RCC 7860 (cell line): ENCODE results near the gene MPO.

ENCODE experiments used
- DNase-seq: peaks from one replicate; pipeline ENCODE4 v3.0.0-alpha.2; 2015; ENCODE audit warnings: low spot score
- FAIRE-seq: peaks from 2 replicates; lab custom pipeline; 2012; peaks lifted over from hg19 to GRCh38; lab: Jason Lieb, UNC

Gene MPO

DNA sequence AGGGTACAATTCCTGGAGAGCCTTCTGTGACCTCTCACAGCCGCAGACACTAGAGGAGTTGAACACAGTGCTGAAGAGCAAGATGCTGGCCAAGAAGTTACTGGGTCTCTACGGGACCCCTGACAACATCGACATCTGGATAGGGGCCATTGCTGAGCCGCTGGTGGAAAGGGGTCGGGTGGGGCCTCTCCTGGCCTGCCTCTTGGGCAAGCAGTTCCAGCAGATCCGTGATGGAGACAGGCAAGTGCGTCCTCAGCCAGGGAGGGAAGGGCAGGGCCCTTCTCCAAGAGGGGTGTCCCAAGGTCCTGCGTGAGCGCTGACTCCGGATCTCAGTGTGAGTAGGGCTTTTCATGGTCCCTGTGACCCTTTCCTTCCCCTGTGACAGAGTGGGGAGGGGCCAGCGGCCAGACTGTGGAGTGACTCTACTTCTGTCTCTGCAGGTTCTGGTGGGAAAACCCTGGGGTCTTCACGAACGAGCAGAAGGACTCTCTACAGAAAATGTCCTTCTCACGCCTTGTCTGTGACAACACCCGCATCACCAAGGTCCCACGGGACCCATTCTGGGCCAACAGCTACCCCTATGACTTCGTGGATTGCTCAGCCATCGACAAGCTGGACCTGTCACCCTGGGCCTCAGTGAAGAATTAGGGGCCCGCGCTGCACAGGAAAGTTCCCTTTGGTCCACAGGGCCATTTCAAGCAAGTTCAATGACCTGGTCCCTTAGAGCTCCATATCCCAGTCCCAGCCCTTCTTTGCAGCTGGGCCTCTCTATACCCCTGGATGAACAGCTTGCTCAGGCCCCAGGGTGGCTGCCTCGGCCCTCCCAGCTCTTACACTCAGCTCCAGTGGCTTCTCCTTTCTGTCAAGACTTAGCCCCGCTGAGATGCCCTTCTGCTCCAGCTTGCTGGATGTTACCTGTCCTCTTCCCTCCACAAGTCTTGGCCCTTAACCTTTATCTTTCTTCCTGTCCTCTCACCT, 13.1 kb downstream of the MPO start:
- no peak for FAIRE-seq
- no peak for DNase-seq

GRCh38 chr17:58265902-58266875, 14.5 kb downstream of the MPO start:
- DNase-seq (no peak), FAIRE-seq (no peak)

- DNase-seq (no peak), FAIRE-seq (no peak)
Measured at GRCh38 chr17:58265271-58265670, 15.5 kb downstream of the MPO start.

DNA sequence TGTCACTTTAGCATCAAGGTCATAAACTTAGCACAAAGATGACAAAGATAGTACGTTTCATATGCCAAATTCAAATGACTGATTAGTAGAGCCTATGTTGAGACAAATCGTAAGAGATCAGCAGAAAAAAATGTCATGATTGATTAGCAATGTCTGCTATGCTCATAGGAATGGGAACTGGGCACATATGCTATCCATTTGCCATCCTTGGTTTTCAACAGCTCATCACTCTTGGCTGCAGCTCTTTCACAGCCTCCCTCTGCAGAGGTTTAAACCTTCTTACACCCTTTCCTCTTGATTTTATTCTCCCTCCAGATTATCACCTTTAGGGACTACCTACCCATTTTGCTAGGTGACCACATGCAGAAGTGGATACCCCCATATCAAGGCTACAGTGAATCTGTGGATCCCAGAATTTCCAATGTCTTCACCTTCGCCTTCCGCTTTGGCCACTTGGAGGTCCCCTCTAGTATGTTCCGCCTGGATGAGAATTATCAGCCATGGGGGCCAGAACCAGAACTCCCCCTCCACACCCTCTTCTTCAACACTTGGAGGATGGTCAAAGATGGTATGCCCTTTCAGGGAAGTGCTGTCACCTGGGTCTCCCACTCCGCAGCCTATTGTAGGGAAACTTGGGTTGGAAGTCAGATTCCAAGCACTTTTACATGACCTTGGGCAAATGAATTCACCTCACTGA, 16.2 kb downstream of the MPO start:
- DNase-seq, result no peak

DNA sequence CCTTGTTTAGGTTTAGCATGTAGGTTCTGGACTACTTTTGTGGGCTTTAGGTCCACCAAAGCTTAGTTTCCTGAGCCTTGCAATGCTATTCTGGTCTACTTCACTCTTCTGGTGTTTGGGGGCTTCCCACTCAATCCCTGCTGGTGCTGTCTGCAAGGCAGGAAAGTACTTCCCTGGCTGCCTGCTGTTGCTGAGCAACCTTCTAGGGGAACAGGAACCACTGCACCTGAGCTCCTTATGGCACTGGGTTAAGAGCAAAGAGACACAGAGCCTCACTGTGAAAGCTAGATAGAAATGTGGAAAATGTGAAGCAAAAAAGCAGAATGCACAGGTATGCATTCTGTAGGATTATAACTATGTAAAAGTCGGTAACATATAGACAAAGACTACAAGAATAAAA, 17.0 kb downstream of the MPO start:
- FAIRE-seq (no peak), DNase-seq (no peak)

More for the DNA sequence above, 16.2 kb downstream of the MPO start:
- no peak for FAIRE-seq

DNA sequence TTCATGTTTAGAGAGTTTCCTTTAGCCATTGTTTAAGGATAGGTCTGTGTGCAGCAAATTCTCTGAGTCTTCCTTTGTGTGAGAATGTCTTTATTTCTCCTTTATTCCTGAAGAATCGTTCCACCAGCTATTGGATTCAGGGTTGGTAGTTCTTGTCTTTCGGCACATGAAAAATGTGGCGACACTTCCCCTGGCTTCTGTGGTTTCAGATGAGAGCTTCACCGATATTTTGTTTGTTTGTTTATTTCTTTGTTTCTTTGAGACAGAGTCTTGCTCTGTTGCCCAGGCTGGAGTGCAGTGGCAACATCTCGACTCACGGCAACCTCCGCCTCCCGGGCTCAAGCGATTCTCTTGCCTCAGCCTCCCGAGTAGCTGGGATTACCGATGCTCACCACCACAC, 18.6 kb downstream of the MPO start:
- no peak for DNase-seq
- FAIRE-seq, result no peak

DNA sequence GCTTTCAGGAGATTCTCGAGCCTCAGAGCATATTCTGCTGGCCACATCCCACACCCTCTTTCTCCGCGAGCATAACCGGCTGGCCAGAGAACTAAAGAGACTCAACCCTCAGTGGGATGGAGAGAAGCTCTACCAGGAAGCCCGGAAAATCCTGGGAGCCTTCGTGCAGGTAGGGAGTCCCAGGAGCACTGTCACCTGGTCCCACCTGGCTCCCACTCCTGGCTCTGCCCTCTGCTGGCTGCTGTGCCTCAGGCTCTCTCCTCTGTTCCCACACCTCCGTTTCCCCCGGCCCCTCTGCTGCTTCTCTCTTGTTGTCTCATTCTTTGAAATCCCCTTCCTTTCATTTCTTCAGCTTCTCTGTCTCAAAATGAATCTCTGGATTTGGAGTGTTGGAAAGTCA, 25.9 kb downstream of the MPO start:
- no peak for FAIRE-seq
- DNase-seq, result no peak

DNA sequence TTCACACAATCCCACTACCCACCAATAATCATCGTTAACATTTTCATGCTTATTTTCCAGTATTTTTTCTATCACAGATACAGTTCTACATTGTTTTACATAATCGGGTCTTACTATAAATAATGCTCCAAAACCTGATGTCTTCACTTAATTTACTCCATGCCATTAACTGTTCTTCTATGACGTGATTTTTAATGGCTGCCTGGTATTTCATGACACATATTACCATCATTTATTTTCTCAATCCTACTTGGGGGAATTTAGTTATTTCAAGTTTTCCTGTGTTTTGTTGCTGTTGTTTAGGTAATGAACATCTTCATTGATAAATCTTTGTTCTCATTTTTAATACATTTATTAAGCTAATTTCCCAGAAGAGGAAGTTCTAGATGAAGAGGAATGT, 27.7 kb downstream of the MPO start:
- FAIRE-seq (no peak), DNase-seq (no peak)

DNA sequence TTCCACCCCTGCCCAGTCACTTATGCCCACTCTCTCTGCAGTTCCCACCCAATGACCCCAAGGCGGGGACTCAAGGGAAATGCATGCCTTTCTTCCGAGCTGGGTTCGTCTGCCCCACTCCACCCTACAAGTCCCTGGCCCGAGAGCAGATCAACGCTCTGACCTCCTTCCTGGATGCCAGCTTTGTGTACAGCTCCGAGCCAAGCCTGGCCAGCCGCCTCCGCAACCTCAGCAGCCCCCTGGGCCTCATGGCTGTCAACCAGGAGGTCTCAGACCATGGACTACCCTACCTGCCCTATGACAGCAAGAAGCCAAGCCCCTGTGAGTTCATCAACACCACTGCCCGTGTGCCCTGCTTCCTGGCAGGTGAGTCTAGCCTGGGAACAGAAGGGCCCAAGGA, 28.6 kb downstream of the MPO start:
- DNase-seq (no peak), FAIRE-seq (no peak)

GRCh38 chr17:58250344-58251011, 30.3 kb downstream of the MPO start:
- FAIRE-seq, result no peak

DNA sequence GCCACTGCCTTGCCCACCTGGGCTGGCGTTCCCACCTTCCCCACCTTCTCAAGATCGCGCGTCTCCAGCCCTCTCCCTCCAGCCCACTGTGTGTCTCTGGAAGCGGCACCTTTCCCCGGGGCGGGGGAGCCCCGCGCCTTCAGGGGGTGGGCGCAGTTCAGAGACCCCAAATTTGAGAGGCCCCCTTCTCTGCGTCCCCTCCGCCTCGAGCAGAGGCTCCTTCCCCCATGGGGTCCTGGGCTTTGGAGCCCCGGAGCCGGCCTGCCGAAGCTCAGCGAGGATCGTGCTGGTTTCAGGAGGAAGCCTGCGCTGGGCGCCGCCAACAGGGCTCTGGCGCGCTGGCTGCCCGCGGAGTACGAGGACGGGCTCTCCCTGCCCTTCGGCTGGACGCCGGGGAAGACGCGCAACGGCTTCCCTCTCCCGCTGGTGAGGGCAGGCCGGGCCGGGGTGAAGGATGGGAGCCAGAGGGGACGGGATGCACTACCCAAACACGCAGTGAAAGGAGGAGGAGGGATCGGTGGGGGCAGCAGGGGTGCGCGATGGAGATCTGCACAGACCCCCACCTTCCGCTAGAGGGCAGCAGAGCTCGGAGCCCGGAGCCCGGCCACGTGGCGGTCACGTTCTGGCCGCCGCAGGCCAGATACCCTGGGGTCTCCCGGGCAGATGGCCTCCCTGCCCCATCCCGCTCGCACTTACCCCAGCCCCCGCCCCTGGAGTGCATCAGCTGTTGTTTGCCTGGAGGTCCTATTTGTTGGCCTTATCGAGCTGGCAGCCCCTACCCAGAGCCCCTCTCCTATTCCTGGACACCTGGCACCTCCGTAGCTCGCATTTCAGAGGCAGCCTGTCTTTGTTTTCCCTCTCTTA, 31.2 kb downstream of the MPO start:
- FAIRE-seq, result no peak
- DNase-seq, result peak; percentile 23

More at GRCh38 chr17:58250344-58251011, 30.3 kb downstream of the MPO start:
- DNase-seq, result no peak

- DNase-seq, result no peak
- FAIRE-seq, result no peak
Measured at GRCh38 chr17:58248955-58249269, 31.8 kb downstream of the MPO start.

GRCh38 chr17:58247511-58248363, 33.0 kb downstream of the MPO start:
- no peak for FAIRE-seq
- no peak for DNase-seq

- FAIRE-seq, result no peak
- no peak for DNase-seq
Measured at GRCh38 chr17:58246781-58247180, 34.0 kb downstream of the MPO start.

DNA sequence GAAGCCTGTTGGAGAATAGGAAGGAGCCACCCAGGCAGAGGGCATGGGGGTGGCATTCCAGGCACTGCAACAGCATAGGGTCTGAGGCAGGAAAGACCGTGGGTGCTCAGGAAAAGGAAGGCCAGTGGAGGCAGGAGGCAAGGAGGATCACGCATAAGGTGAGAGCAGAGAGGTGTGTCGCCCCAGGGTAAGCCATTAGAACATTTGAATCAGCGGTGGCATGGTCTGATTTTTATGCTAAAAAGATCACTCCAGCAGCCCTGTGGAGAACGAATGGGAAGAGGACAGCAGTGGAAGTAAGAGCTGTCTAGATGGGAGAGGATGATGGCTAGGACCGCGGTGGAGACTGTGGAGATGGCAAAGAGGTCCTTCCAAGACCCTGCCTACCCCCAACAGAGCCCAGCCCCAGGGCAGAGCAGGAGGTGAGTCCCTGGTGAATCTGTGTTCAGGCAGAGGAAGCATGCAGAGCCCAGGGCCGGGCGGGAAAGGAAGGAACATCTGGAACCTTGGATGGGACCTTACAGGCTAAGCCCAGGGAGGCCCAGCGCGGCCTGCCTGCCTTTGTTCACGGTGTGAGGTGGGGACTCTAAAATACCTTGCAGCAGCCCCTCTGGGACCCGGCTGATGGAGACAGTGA, 34.5 kb downstream of the MPO start:
- DNase-seq (no peak), FAIRE-seq (no peak)

GRCh38 chr17:58245428-58246103, 35.2 kb downstream of the MPO start:
- FAIRE-seq (no peak), DNase-seq (no peak)

- no peak for DNase-seq
- no peak for FAIRE-seq
Measured at GRCh38 chr17:58244963-58245362, 35.8 kb downstream of the MPO start.
